ENCODE measurements around the gene NUDCD3. TPM values are rescaled to one million over a fixed set of nuclear protein-coding genes. Genes with fewer than 3 reads are reported as not detected.

Gene NUDCD3
- total and polyA plus RNA-seq, 10 donors: 21.7 to 97.9 (median 41.3) TPM

DNA sequence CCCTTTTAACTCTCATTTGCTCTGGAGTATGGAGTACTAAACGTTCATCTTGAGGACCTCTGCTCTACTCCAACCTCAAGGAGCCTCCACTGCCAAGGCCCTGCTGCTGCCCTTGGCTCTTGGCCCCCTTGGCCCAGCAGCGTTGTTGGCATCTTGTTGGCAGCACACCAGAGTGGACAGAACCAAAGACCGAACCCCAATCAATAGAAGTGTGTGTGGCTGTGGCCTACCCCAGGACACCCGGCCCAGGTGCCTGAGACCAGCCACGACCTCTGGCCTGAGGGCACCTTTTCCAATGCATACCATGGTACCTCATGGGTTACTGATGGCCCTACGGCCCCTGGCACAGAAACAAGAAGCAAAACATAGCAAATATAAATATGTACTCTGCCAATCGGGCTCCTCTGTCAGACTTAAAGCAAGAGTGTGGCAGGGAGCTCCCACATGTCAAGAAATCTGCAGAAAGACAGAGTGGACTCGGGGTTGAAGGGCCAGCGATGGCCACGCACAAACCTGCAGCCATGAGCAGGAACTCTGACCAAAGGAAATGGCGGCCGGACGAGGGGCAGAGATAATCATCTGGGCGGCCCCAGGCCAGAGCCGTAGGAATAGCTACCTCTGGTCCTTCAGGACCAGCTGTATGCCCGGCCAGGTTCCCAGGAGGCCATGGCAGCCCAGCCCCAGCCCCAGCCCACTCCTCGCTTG is 47.8 kb upstream of the NUDCD3 start:
- H3K27me3 ChIP-seq (replicated peaks in 1 of 7): no peaks in the 10 kb centered on the region
- peak; percentile 59 for DNase-seq
- 80 to 91% (median 88%) methylated on average over 15 to 17 of the region's 17 CpGs for WGBS, 5 donors
- intact Hi-C loops (cut with DNase I; ENCODE audit: low total_unique reads): no loop called here
- no peaks in the 10 kb centered on the region for H3K36me3 ChIP-seq
- H3K27ac ChIP-seq: no peak overlapping the region
- TF ChIP-seq POLR2A (IDR thresholded peaks at IDR 0.05): no peak
- TF ChIP-seq POLR2AphosphoS5 (IDR thresholded peaks at IDR 0.05): no peak
- TF ChIP-seq, protein P1, sequence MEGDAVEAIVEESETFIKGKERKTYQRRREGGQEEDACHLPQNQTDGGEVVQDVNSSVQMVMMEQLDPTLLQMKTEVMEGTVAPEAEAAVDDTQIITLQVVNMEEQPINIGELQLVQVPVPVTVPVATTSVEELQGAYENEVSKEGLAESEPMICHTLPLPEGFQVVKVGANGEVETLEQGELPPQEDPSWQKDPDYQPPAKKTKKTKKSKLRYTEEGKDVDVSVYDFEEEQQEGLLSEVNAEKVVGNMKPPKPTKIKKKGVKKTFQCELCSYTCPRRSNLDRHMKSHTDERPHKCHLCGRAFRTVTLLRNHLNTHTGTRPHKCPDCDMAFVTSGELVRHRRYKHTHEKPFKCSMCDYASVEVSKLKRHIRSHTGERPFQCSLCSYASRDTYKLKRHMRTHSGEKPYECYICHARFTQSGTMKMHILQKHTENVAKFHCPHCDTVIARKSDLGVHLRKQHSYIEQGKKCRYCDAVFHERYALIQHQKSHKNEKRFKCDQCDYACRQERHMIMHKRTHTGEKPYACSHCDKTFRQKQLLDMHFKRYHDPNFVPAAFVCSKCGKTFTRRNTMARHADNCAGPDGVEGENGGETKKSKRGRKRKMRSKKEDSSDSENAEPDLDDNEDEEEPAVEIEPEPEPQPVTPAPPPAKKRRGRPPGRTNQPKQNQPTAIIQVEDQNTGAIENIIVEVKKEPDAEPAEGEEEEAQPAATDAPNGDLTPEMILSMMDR (IDR thresholded peaks at IDR 0.05 in 8 of 11, conservative IDR thresholded peaks at IDR 0.05 in 3 of 11): no peak
- no peaks in the 10 kb centered on the region for H3K4me1 ChIP-seq
- no peaks in the 10 kb centered on the region for H3K9me3 ChIP-seq
- H3K4me3 ChIP-seq: no peak overlapping the region

DNA sequence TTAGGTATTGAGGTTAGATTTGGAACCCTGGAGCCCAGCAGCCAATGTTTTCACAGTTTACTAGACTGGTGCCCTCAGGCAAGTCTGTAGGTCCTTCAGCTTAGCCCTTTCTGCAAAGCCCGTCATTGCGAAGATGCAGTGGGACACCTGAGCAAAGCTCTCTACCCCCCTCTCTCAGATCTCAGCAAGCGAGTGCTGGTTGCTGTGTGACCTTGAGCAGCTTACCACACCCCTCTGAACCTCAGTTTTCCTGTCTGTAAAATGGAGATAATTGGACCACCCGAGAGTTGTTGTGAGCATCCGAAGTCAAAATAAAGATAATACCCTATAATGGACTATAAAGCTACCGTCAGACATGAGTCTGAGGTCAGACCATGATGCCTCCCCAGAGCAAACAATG is 47.0 kb upstream of the NUDCD3 start:
- Histone ChIP-seq H3K27ac (no peak overlapping the region), H3K27me3 (replicated peaks in 1 of 7) (no peaks in the 10 kb centered on the region), H3K9me3 (no peaks in the 10 kb centered on the region), H3K4me1 (no peaks in the 10 kb centered on the region), H3K4me3 (no peak overlapping the region), H3K36me3 (no peaks in the 10 kb centered on the region)
- no peak for DNase-seq
- 89 to 96% (median 92%) methylated on average over 6 of the region's 6 CpGs for WGBS, 5 donors
- intact Hi-C loops (cut with DNase I; ENCODE audit: low total_unique reads): no loop called here
- TF ChIP-seq, protein P1 (IDR thresholded peaks at IDR 0.05 in 8 of 11, conservative IDR thresholded peaks at IDR 0.05 in 3 of 11): no peak
- no peak for TF ChIP-seq POLR2AphosphoS5 (IDR thresholded peaks at IDR 0.05)
- no peak for TF ChIP-seq POLR2A (IDR thresholded peaks at IDR 0.05)

DNA sequence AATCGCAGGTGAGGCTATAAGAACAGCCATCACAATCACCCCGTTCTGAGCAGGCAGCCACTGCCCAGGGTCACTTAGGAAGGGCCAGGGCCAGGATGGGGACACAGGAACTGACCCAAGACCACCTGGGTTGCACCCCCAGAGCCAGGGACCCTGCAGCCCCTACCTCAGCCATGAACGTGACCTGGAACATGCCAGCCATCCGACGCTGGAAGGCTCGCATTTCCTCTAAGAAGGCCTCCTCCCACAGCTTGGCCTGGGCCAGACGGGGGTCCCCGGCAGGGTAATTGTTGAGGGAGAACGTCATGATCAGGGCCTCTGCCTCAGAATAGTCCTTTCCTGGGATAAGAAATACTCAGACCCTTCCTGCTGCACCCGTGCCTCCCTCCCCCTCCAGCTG is 45.6 kb upstream of the NUDCD3 start:
- TF ChIP-seq, protein P1 (IDR thresholded peaks at IDR 0.05 in 8 of 11, conservative IDR thresholded peaks at IDR 0.05 in 3 of 11): no peak
- TF ChIP-seq POLR2A (IDR thresholded peaks at IDR 0.05) (no peak), POLR2AphosphoS5 (IDR thresholded peaks at IDR 0.05) (no peak)
- Histone ChIP-seq H3K4me3 (no peak overlapping the region), H3K9me3 (no peaks in the 10 kb centered on the region), H3K27me3 (replicated peaks in 1 of 7) (no peaks in the 10 kb centered on the region), H3K36me3 (no peaks in the 10 kb centered on the region), H3K27ac (no peak overlapping the region), H3K4me1 (peaks cover 0 to 2% (median 0%) of the 10 kb centered on the region in 6 donors)
- peak; percentile 39 for DNase-seq
- 77 to 86% (median 84%) methylated on average over 8 to 10 of the region's 10 CpGs for WGBS, 5 donors
- intact Hi-C loops (cut with DNase I; ENCODE audit: low total_unique reads): no loop called here

DNA sequence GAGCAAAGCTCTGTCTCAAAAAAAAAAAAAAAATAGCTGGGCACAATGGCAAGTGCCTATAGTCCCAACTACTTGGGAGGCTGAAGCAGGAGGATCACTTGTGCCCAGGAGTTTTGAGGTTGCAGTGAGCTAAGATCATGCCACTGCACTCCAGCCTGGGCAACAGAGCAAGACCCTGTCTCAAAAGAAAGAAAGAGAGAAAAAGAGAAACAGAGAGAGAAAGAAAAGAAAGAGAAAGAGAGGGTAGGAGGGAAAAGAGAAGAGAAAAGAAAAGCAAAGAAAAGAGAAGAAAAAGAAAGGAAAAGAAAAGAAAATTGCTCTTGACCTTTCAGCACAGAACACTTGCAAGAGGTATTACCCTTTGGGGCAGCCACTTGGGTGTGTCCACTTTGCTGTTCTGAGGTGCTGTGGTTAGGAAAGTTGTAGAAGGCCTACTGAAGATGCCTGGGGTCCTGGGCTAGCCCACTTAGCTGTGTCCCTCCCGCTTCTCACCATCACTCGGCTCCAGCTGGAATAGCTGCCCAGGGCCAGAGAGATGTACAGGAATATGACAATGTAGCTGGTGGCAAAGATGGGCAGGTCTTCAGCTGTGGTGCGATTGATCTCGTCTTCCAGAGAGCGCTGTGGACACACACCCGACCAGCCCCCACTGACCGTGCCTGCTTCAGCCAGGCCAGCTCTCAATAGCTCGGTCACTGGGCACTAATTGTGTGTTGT is 45.0 kb upstream of the NUDCD3 start:
- intact Hi-C loops (cut with DNase I; ENCODE audit: low total_unique reads): no loop called here
- peak; percentile 62 for DNase-seq
- H3K4me1 ChIP-seq: peaks cover 0 to 4% (median 0%) of the 10 kb centered on the region in 6 donors
- no peak overlapping the region for H3K4me3 ChIP-seq
- TF ChIP-seq POLR2AphosphoS5 (IDR thresholded peaks at IDR 0.05) (no peak), POLR2A (IDR thresholded peaks at IDR 0.05) (no peak)
- TF ChIP-seq, protein P1 (IDR thresholded peaks at IDR 0.05 in 8 of 11, conservative IDR thresholded peaks at IDR 0.05 in 3 of 11): no peak
- WGBS, 5 donors: 87 to 98% (median 94%) methylated on average over 8 of the region's 8 CpGs
- no peaks in the 10 kb centered on the region for H3K36me3 ChIP-seq
- H3K27ac ChIP-seq: no peak overlapping the region
- no peaks in the 10 kb centered on the region for H3K9me3 ChIP-seq
- H3K27me3 ChIP-seq (replicated peaks in 1 of 7): no peaks in the 10 kb centered on the region
